Right lobe of liver (tissue), 4 donors: Measurements from ENCODE around the gene OR5AC2.

Experiments used
- POLR2A ChIP-seq: fragments of 450-650 bp; IDR thresholded peaks from one replicate; pipeline ENCODE4 v1.6.1; 2017; ENCODE audit warnings: antibody characterized with exemption, mild to moderate bottlenecking
- TF ChIP-seq, protein P1 (sequence below), 4 donors: fragments of 200-600 bp in 3 of 4; fragments of 450-650 bp in 1 of 4; IDR thresholded peaks; one replicate each; pipeline versions ENCODE4 v1.5.1 to v1.8.0; 2016 to 2022; ENCODE audit warnings: antibody characterized with exemption in 4 of 4, mild to moderate bottlenecking in 2 of 4
- donor health status: DM: no; HTN: no; CAD: no.
- donor health status: DM: no; HTN: no; CAD: no.
- donor health status: DM: no; HTN: yes; CAD: no.

DNA sequence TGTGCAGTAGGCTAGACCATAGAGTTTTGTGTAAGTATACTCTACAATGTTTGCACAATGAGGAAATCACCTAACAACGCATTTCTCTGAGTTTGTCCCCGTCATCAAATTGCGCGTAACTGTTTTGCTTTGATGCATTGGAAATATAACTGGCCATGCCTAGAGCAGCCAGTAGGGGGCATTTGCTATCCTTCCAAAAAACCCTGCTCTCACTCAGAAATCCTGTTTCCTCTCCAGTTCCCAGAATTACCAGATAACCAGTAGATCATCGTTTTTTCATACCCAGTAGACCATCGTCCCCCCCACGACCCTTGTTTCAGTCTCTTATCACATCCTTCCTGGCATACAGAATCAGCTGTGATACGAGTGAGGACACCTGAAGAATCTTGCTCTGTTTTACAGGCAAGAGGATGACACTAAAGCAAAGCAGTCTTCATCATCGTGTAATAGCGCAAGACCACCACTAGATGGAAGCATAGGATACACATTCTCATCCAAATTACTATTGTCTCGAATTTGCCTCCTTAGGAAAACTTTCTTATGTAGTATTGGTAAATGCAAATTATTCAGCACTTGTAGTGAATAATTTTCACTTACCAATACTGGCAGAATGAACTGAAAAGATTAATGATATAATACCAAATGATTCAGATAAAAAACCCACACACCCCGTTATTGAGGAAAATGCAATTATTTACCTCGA, 47.5 kb upstream of the OR5AC2 start:
- TF ChIP-seq, protein P1, sequence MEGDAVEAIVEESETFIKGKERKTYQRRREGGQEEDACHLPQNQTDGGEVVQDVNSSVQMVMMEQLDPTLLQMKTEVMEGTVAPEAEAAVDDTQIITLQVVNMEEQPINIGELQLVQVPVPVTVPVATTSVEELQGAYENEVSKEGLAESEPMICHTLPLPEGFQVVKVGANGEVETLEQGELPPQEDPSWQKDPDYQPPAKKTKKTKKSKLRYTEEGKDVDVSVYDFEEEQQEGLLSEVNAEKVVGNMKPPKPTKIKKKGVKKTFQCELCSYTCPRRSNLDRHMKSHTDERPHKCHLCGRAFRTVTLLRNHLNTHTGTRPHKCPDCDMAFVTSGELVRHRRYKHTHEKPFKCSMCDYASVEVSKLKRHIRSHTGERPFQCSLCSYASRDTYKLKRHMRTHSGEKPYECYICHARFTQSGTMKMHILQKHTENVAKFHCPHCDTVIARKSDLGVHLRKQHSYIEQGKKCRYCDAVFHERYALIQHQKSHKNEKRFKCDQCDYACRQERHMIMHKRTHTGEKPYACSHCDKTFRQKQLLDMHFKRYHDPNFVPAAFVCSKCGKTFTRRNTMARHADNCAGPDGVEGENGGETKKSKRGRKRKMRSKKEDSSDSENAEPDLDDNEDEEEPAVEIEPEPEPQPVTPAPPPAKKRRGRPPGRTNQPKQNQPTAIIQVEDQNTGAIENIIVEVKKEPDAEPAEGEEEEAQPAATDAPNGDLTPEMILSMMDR (IDR thresholded peaks at IDR 0.05), result peak; percentile 82 to 92 (median 86)
- TF ChIP-seq POLR2A, result no peak
